Liver (tissue), 3 donors: ENCODE measurements around the gene PRKAB1.
"Not testable (repeated sequence)": the region's sequence is repeated elsewhere in the genome, so short reads cannot be mapped to it uniquely, and the experiment has no call there.

Source experiments
- ATF3 ChIP-seq: IDR thresholded peaks from 2 replicates; pipeline ENCODE4 v1.6.1; 2016; ENCODE audit warnings: antibody characterized with exemption
- TF ChIP-seq, protein P1 (sequence below): fragments of 150-350 bp; IDR thresholded peaks from 2 replicates; pipeline ENCODE4 v1.5.1; 2017; ENCODE audit warnings: improper control_type of control experiment, low read depth, low read length; ENCODE audit not compliant: missing input control
- donor health status: healthy.
- donor health status: healthy.

- TF ChIP-seq, protein P1, sequence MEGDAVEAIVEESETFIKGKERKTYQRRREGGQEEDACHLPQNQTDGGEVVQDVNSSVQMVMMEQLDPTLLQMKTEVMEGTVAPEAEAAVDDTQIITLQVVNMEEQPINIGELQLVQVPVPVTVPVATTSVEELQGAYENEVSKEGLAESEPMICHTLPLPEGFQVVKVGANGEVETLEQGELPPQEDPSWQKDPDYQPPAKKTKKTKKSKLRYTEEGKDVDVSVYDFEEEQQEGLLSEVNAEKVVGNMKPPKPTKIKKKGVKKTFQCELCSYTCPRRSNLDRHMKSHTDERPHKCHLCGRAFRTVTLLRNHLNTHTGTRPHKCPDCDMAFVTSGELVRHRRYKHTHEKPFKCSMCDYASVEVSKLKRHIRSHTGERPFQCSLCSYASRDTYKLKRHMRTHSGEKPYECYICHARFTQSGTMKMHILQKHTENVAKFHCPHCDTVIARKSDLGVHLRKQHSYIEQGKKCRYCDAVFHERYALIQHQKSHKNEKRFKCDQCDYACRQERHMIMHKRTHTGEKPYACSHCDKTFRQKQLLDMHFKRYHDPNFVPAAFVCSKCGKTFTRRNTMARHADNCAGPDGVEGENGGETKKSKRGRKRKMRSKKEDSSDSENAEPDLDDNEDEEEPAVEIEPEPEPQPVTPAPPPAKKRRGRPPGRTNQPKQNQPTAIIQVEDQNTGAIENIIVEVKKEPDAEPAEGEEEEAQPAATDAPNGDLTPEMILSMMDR, result not testable (repeated sequence)
- not testable (repeated sequence) for TF ChIP-seq ATF3
Observed at GRCh38 chr12:119657001-119657400, 10.9 kb upstream of the PRKAB1 start.
